Measurements from ENCODE around the gene FSIP1.

Gene FSIP1

GRCh38 chr15:39770748-39771689 is 11.6 kb downstream of the FSIP1 start:
- H3K4me3 ChIP-seq = no peak overlapping the region
- H3K27ac ChIP-seq = peak overlapping the region in 16 of 21 experiments; percentile 13 to 74 (median 43)

- Histone ChIP-seq H3K27ac (no peak overlapping the region), H3K4me3 (no peak overlapping the region)
These were observed 14.7 kb downstream of the FSIP1 start for GRCh38 chr15:39767921-39768320.

GRCh38 chr15:39761006-39761405 is 21.6 kb downstream of the FSIP1 start:
- Histone ChIP-seq H3K4me3 (no peak overlapping the region), H3K27ac (no peak overlapping the region)

- H3K27ac ChIP-seq = no peak overlapping the region
These were observed 25.7 kb downstream of the FSIP1 start for GRCh38 chr15:39756806-39757522.

GRCh38 chr15:39752991-39753390 is 29.6 kb downstream of the FSIP1 start:
- no peak overlapping the region for H3K27ac ChIP-seq
- H3K4me3 ChIP-seq = no peak overlapping the region

More at GRCh38 chr15:39756806-39757522, 25.7 kb downstream of the FSIP1 start:
- no peak overlapping the region for H3K4me3 ChIP-seq

- H3K27ac ChIP-seq = no peak overlapping the region
- H3K4me3 ChIP-seq = no peak overlapping the region
These were observed 30.4 kb downstream of the FSIP1 start for GRCh38 chr15:39752246-39752645.

GRCh38 chr15:39748276-39748675 is 34.4 kb downstream of the FSIP1 start:
- no peak overlapping the region for H3K27ac ChIP-seq
- no peak overlapping the region for H3K4me3 ChIP-seq

GRCh38 chr15:39747326-39747725 is 35.3 kb downstream of the FSIP1 start:
- Histone ChIP-seq H3K27ac (no peak overlapping the region), H3K4me3 (no peak overlapping the region)

- Histone ChIP-seq H3K27ac (no peak overlapping the region), H3K4me3 (no peak overlapping the region)
These were observed 35.8 kb downstream of the FSIP1 start for GRCh38 chr15:39746714-39747276.

GRCh38 chr15:39746176-39746575 is 36.5 kb downstream of the FSIP1 start:
- no peak overlapping the region for H3K4me3 ChIP-seq
- no peak overlapping the region for H3K27ac ChIP-seq

GRCh38 chr15:39745415-39745814 is 37.2 kb downstream of the FSIP1 start:
- Histone ChIP-seq H3K4me3 (no peak overlapping the region), H3K27ac (no peak overlapping the region)

GRCh38 chr15:39744334-39745103 is 38.1 kb downstream of the FSIP1 start:
- Histone ChIP-seq H3K27ac (no peak overlapping the region), H3K4me3 (no peak overlapping the region)

- no peak overlapping the region for H3K27ac ChIP-seq
- no peak overlapping the region for H3K4me3 ChIP-seq
These were observed 39.0 kb downstream of the FSIP1 start for GRCh38 chr15:39743611-39744010.

GRCh38 chr15:39741258-39741657 is 41.4 kb downstream of the FSIP1 start:
- H3K4me3 ChIP-seq = no peak overlapping the region
- no peak overlapping the region for H3K27ac ChIP-seq

GRCh38 chr15:39738998-39739397 is 43.6 kb downstream of the FSIP1 start:
- no peak overlapping the region for H3K27ac ChIP-seq
- H3K4me3 ChIP-seq = no peak overlapping the region

- Histone ChIP-seq H3K27ac (no peak overlapping the region), H3K4me3 (no peak overlapping the region)
These were observed 45.5 kb downstream of the FSIP1 start for GRCh38 chr15:39737196-39737550.

- Histone ChIP-seq H3K27ac (no peak overlapping the region), H3K4me3 (no peak overlapping the region)
These were observed 46.0 kb downstream of the FSIP1 start for GRCh38 chr15:39736412-39737195.

- no peak overlapping the region for H3K4me3 ChIP-seq
- H3K27ac ChIP-seq = no peak overlapping the region
These were observed 47.4 kb downstream of the FSIP1 start for GRCh38 chr15:39735120-39735717.

- Histone ChIP-seq H3K4me3 (no peak overlapping the region), H3K27ac (no peak overlapping the region)
These were observed 51.4 kb downstream of the FSIP1 start for GRCh38 chr15:39731266-39731665.
